Stomach (tissue), 4 donors: ENCODE results near the gene CNTNAP5.

ENCODE experiments used
- CTCF ChIP-seq, 7 experiments: fragments of 450-650 bp in 4 of 7; fragments of 200-600 bp in 3 of 7; sonication (generic) in 3 of 7; IDR thresholded peaks; one replicate each; pipeline ENCODE4 v1.5.1; 2016 to 2019; ENCODE audit warnings: antibody characterized with exemption in 7 of 7, control low read depth in 2 of 7, mild to moderate bottlenecking in 1 of 7
- POLR2A ChIP-seq, 4 donors: fragments of 450-650 bp; IDR thresholded peaks; one replicate each; pipeline ENCODE4 v1.6.1; 2016; ENCODE audit warnings: antibody characterized with exemption in 4 of 4, control low read depth in 2 of 4, mild to moderate bottlenecking in 1 of 4, moderate library complexity in 1 of 4

DNA sequence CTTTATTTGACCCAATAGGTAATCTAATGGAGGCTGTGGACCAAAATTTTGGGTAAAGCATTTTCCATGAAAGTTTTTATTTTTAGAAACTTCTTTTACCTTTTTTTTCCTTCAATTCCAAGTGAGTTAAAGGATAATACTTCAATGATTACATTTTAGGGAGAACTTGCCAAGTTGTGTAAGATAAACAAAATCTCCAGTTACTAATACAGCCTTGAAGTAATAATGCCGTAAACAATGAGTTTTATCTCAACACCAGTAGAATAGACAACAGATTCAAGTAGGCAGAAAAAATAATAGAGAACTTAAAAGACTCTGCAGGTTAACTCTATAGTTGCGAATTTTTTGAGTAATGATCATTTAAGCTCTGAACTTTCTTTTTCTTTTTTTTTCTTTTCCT, 807.4 kb downstream of the CNTNAP5 start:
- no peak for TF ChIP-seq POLR2A (IDR thresholded peaks at IDR 0.05)
- no peak for TF ChIP-seq CTCF (IDR thresholded peaks at IDR 0.05)
